Measurements from ENCODE around the gene OR4Q3.
"Not testable (repeated sequence)": the region's sequence is repeated elsewhere in the genome, so short reads cannot be mapped to it uniquely, and the experiment has no call there.

- not testable (repeated sequence) for TF ChIP-seq CTCF, POLR2A (IDR thresholded peaks at IDR 0.05)
Observed at GRCh38 chr14:19785848-19786247, 42.5 kb downstream of the OR4Q3 start.

All from uterus (tissue), 2 donors.